HepG2 (cell line): ENCODE measurements around the gene KRTAP5-11. TPM values are rescaled to one million over a fixed set of nuclear protein-coding genes. Genes with fewer than 3 reads are reported as not detected.

Experiments
- CREM ChIP-seq, 2 experiments: sonication (generic) in 1 of 2; formaldehyde crosslinking in 1 of 2; IDR thresholded peaks; 2 replicates each; pipeline versions ENCODE4 v1.4.0 to v1.6.1; 2016 to 2020; ENCODE audit warnings: antibody characterized with exemption in 1 of 2, mild to moderate bottlenecking in 1 of 2, missing genetic modification reagents in 1 of 2
- ELF3 ChIP-seq: IDR thresholded peaks from 2 replicates; pipeline ENCODE4 v1.6.1; 2016; ENCODE audit warnings: missing genetic modification reagents, missing compliant biosample characterization
- GPN1 ChIP-seq: sonication (generic); formaldehyde crosslinking; IDR thresholded peaks from 2 replicates; pipeline ENCODE4 v1.5.1; 2020; ENCODE audit warnings: missing genetic modification reagents, borderline replicate concordance
- GTF2F1 ChIP-seq: fragments of 150-350 bp; IDR thresholded peaks from 2 replicates; pipeline ENCODE4 v1.6.1; 2014; ENCODE audit warnings: low read length
- HNF1B ChIP-seq: sonication (generic); formaldehyde crosslinking; IDR thresholded peaks from 2 replicates; pipeline ENCODE4 v1.5.1; 2020; ENCODE audit warnings: mild to moderate bottlenecking, moderate library complexity, missing genetic modification reagents
- HNRNPH1 ChIP-seq: fragments of 200-400 bp; formaldehyde crosslinking; optimal IDR thresholded peaks from 2 replicates; pipeline ENCODE3; 2017; ENCODE audit warnings: mild to moderate bottlenecking, low read depth, low read length
- IRF2 ChIP-seq: IDR thresholded peaks from 2 replicates; pipeline ENCODE4 v1.6.1; 2018; ENCODE audit warnings: missing genetic modification reagents, missing compliant biosample characterization
- JARID2 ChIP-seq: sonication (generic); formaldehyde crosslinking; IDR thresholded peaks from 2 replicates; pipeline ENCODE4 v1.8.1; 2023; ENCODE audit warnings: missing genetic modification reagents, inconsistent platforms; ENCODE audit not compliant: insufficient replicate concordance
- JDP2 ChIP-seq: sonication (generic); formaldehyde crosslinking; IDR thresholded peaks from 2 replicates; pipeline ENCODE4 v1.8.1; 2022; ENCODE audit warnings: missing genetic modification reagents, borderline replicate concordance
- KDM3A ChIP-seq: IDR thresholded peaks from 2 replicates; pipeline ENCODE4 v1.6.1; 2018; ENCODE audit warnings: low read depth, missing compliant biosample characterization
- MED1 ChIP-seq: sonication (generic); formaldehyde crosslinking; IDR thresholded peaks from 2 replicates; pipeline ENCODE4 v1.4.0; 2020; ENCODE audit warnings: missing genetic modification reagents
- MIER3 ChIP-seq: IDR thresholded peaks from 2 replicates; pipeline ENCODE4 v1.6.1; 2016; ENCODE audit warnings: missing compliant biosample characterization, borderline replicate concordance
- MTA1 ChIP-seq: sonication (generic); formaldehyde crosslinking; IDR thresholded peaks from 2 replicates; pipeline ENCODE4 v1.4.0; 2020; ENCODE audit warnings: missing genetic modification reagents, mild to moderate bottlenecking, borderline replicate concordance
- RAD21 ChIP-seq: fragments of 450-650 bp; formaldehyde crosslinking; IDR thresholded peaks from 2 replicates; pipeline ENCODE4 v1.5.0; 2020; ENCODE audit warnings: mild to moderate bottlenecking
- SKIL ChIP-seq: sonication (generic); formaldehyde crosslinking; IDR thresholded peaks from 2 replicates; pipeline ENCODE4 v1.8.0; 2022; ENCODE audit warnings: missing genetic modification reagents, mild to moderate bottlenecking, moderate library complexity, borderline replicate concordance
- SNAI1 ChIP-seq: sonication (generic); formaldehyde crosslinking; IDR thresholded peaks from 2 replicates; pipeline ENCODE4 v1.5.0; 2020; ENCODE audit warnings: mild to moderate bottlenecking, missing genetic modification reagents, borderline replicate concordance
- SP1 ChIP-seq, 2 experiments: fragments of 450-650 bp in 1 of 2; sonication (generic) in 1 of 2; formaldehyde crosslinking in 1 of 2; IDR thresholded peaks; 2 replicates each; pipeline versions ENCODE4 v1.4.0 to v1.6.1; 2016 to 2020; ENCODE audit warnings: missing genetic modification reagents in 1 of 2
- TMF1 ChIP-seq: sonication (generic); formaldehyde crosslinking; IDR thresholded peaks from 2 replicates; pipeline ENCODE4 v1.8.1; 2022; ENCODE audit warnings: low read depth, missing genetic modification reagents
- TOE1 ChIP-seq: sonication (generic); formaldehyde crosslinking; IDR thresholded peaks from 2 replicates; pipeline ENCODE4 v1.4.0; 2020; ENCODE audit warnings: mild to moderate bottlenecking, missing genetic modification reagents
- ZNF383 ChIP-seq: sonication (generic); formaldehyde crosslinking; IDR thresholded peaks from 2 replicates; pipeline ENCODE4 v1.4.0; 2020; ENCODE audit warnings: missing genetic modification reagents, mild to moderate bottlenecking, borderline replicate concordance
- ZNF430 ChIP-seq: sonication (generic); formaldehyde crosslinking; IDR thresholded peaks from 2 replicates; pipeline ENCODE4 v1.9.0; 2021; ENCODE audit warnings: mild to moderate bottlenecking, missing genetic modification reagents
- ZNF564 ChIP-seq: sonication (generic); formaldehyde crosslinking; IDR thresholded peaks from 2 replicates; pipeline ENCODE4 v1.8.1; 2023; ENCODE audit warnings: mild to moderate bottlenecking, missing genetic modification reagents
- ZSCAN12 ChIP-seq: sonication (generic); formaldehyde crosslinking; IDR thresholded peaks from 2 replicates; pipeline ENCODE4 v1.9.0; 2021; ENCODE audit warnings: mild to moderate bottlenecking, missing genetic modification reagents
- polyA plus RNA-seq, 8 experiments: library from polyadenylated mRNA; depleted of rRNA in 3 of 8; stranded (reverse) in 7 of 8; unstranded in 1 of 8; fragments of >200 nt; fragmentation: Illumina TruSeq in 4 of 8; extraction: Trizol in 4 of 8; gene quantifications; 2 replicates each; pipeline versions ENCODE4 v1.2.1 to v1.2.3, GENCODE V29; 2011 to 2016; ENCODE audit warnings: low read depth in 4 of 8, missing spikeins in 1 of 8, mixed read lengths in 1 of 8; ENCODE audit not compliant: insufficient read depth in 1 of 8
- total RNA-seq, 5 experiments: library from RNA; depleted of rRNA; stranded (reverse); fragments of >200 nt; fragmentation: Illumina TruSeq; extraction: Trizol; gene quantifications; 2 replicates each; pipeline ENCODE4 v1.2.3, GENCODE V29; 2016; ENCODE audit warnings: low read depth in 1 of 5
- TF ChIP-seq, protein P1 (sequence below): sonication (generic); IDR thresholded peaks from 2 replicates; pipeline ENCODE4 v1.6.1; 2016; ENCODE audit warnings: low read depth, borderline replicate concordance
- TF ChIP-seq, protein P2 (sequence below): sonication (generic); formaldehyde crosslinking; IDR thresholded peaks from 2 replicates; pipeline ENCODE4 v1.4.0; 2020; ENCODE audit warnings: missing genetic modification reagents, borderline replicate concordance

KRTAP5-11 gene
- total and polyA plus RNA-seq, 2 of the 13 experiments (the other 11 are each of a cell fraction or from before 2014, with no cell fraction given), result not detected

- 0 out of 2 replicates have a peak, but pooled peaks have one; percentile 25 for TF ChIP-seq HNF1B (CRISPR knock-in tag)
- TF ChIP-seq JDP2 (CRISPR knock-in tag), result no peak
- TF ChIP-seq SP1 (IDR thresholded peaks at IDR 0.05), result no peak
- no peak for TF ChIP-seq SP1 (CRISPR knock-in tag; IDR thresholded peaks at IDR 0.05)
- TF ChIP-seq GTF2F1, result no peak
- no peak for TF ChIP-seq SNAI1 (CRISPR knock-in tag)
- TF ChIP-seq TMF1 (CRISPR knock-in tag), result no peak
- TF ChIP-seq, protein P1, sequence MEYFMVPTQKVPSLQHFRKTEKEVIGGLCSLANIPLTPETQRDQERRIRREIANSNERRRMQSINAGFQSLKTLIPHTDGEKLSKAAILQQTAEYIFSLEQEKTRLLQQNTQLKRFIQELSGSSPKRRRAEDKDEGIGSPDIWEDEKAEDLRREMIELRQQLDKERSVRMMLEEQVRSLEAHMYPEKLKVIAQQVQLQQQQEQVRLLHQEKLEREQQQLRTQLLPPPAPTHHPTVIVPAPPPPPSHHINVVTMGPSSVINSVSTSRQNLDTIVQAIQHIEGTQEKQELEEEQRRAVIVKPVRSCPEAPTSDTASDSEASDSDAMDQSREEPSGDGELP, result no peak
- TF ChIP-seq, protein P2, sequence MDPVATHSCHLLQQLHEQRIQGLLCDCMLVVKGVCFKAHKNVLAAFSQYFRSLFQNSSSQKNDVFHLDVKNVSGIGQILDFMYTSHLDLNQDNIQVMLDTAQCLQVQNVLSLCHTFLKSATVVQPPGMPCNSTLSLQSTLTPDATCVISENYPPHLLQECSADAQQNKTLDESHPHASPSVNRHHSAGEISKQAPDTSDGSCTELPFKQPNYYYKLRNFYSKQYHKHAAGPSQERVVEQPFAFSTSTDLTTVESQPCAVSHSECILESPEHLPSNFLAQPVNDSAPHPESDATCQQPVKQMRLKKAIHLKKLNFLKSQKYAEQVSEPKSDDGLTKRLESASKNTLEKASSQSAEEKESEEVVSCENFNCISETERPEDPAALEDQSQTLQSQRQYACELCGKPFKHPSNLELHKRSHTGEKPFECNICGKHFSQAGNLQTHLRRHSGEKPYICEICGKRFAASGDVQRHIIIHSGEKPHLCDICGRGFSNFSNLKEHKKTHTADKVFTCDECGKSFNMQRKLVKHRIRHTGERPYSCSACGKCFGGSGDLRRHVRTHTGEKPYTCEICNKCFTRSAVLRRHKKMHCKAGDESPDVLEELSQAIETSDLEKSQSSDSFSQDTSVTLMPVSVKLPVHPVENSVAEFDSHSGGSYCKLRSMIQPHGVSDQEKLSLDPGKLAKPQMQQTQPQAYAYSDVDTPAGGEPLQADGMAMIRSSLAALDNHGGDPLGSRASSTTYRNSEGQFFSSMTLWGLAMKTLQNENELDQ, result no peak
- no peak for TF ChIP-seq ZSCAN12 (CRISPR knock-in tag)
- TF ChIP-seq ZNF383 (CRISPR knock-in tag), result no peak
- TF ChIP-seq CREM (IDR thresholded peaks at IDR 0.05), result no peak
- no peak for TF ChIP-seq CREM (CRISPR knock-in tag; IDR thresholded peaks at IDR 0.05)
- TF ChIP-seq MTA1 (CRISPR knock-in tag), result no peak
- TF ChIP-seq ZNF430 (CRISPR knock-in tag), result no peak
- TF ChIP-seq KDM3A (CRISPR knock-in tag), result no peak
- no peak for TF ChIP-seq SKIL (CRISPR knock-in tag)
- no peak for TF ChIP-seq ZNF564 (CRISPR knock-in tag)
- no peak for TF ChIP-seq MIER3 (CRISPR knock-in tag)
- no peak for TF ChIP-seq HNRNPH1
- TF ChIP-seq ELF3, result peak; percentile 44; the same call in 1 of the 2 replicates
- TF ChIP-seq GPN1 (CRISPR knock-in tag), result no peak
- TF ChIP-seq MED1 (CRISPR knock-in tag), result 0 out of 2 replicates have a peak, but pooled peaks have one; percentile 37
- peak; percentile 54 for TF ChIP-seq RAD21 (CRISPR knock-in tag)
- peak; percentile 23; the same call in 1 of the 2 replicates for TF ChIP-seq IRF2 (CRISPR knock-in tag)
- no peak for TF ChIP-seq JARID2 (CRISPR knock-in tag)
- no peak for TF ChIP-seq TOE1
Observed at GRCh38 chr11:71563406-71563805, 19.3 kb downstream of the KRTAP5-11 start (continued).
